NCI-H748 treated with DMSO at 0.1 percent for 48 hours (cell line): ENCODE measurements around the gene HPSE2.
"Not testable (repeated sequence)": the region's sequence is repeated elsewhere in the genome, so short reads cannot be mapped to it uniquely, and the experiment has no call there.

Source experiments
- DNase-seq: peaks from one replicate; lab custom pipeline; 2025; lab: John Stamatoyannopoulos, UW

Gene HPSE2

DNA sequence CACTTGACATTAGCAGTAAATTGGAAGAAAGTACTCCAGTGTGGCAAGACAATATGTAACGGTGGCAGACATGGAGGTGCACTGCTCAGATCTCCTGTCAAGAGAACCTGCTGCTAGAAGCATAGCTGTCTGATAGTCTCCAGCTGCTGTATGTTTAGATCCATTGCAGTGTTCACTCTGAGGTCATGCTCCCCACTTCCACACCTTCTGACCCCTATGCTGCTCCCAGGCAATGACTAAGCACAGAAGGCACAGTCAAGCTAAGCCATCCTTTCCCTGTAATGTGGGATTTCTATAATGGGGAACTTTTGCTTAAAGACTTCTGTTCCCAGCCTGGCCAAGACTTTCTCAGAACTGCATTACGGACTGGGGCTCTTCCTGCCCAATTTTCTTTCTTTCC lies 315.8 kb downstream of the HPSE2 start:
- DNase-seq, result no peak

DNA sequence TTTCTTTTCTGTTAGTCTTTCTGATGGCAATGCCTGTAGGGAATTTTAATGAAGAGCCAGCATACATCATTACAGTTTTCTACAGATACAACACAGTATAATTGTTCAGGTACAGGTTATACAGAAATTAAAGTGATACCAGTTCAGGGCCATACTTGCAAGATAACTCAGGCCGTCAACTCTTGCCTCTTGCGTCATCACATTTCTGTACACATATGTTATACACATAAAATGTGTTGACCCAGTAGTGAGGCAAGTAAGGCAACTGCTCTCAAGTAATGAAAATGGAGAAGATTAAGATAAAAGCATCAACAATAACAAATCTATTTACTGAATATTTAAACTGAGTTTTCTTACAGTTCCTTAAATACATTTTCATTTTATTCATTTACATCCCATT lies 317.8 kb downstream of the HPSE2 start:
- no peak for DNase-seq

DNA sequence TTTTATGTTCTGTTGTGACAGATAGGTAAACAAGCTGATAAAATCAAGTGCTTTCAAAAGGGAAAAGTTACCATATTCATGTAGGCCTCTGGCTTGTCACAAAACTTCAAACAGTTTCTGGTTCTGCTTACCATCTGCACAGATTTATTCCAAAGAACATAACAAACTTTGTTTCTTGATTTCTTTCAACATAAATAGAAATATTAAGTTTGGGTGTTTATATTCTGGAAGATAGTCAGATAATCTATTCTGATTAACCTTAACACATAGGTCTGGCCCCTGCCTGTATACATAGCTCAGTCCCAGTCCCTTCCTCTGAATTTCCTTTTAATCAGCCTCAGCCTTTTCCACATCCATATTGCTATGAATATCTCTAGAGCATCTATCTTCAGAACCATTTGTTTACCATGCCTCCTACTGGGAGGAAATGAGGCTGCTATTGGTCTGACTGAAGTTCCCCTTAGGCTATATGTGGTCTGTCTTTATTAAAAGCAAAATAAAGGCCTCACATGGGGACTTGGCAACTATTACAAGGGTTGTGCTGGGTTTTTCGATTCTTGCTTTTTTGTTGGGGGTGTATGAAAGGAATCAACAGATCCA lies 319.0 kb downstream of the HPSE2 start:
- DNase-seq, result no peak

DNA sequence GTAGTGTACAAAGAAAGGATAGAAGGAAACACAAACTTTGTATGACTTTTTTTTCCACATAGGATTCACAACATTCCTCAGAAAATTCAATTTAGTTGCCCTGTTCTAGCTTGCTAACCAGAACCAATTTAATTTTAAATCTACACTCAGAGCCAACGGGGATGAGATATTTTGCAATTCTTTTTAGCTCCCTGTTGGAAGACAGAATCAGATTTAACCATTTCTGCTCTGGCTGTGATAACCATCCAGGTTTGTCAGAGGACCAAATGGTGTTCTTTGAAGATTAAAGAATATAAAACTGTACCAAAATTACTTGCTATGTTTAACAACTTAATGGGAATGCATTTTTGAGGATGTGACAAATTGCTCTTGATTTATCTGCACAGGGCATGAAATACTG lies 319.7 kb downstream of the HPSE2 start:
- DNase-seq, result no peak

DNA sequence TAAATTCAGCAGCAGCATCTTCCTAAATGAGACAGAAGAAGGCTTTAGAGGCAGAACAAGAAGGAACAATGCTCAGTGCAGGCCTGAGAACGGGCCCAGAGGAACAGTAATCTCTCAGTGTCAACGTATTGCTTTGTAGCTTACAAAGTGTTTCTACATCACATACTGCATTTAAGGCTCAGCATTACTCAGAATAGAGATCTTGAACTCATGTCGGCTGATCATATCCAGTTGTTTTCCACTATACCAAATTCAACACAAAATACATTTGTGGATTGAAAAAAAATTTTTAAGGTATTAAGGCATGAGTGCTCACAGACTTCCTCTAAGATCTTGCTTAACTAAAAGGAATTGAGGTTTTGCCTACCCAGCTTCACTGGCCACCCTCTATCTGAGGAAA lies 325.1 kb downstream of the HPSE2 start:
- DNase-seq, result no peak

DNA sequence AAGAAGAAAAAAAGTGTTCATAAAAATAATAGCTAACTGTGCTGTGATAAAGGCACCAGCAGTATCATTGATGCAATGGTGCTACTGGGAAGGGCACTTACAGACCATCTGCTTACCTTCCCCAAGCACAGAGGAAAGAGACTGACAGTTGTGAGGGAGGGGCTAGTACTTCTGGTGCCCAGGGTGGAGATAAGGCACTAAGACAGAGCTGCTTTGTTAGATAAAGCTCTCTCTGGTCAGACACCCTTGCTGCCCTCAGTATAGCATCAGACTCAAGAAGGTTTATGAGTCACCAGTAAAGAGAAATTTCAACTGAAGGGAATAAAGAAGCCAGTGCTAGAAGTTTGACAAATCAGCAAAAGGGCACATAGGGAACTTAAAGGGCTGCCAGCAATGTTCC lies 325.6 kb downstream of the HPSE2 start:
- no peak for DNase-seq

DNA sequence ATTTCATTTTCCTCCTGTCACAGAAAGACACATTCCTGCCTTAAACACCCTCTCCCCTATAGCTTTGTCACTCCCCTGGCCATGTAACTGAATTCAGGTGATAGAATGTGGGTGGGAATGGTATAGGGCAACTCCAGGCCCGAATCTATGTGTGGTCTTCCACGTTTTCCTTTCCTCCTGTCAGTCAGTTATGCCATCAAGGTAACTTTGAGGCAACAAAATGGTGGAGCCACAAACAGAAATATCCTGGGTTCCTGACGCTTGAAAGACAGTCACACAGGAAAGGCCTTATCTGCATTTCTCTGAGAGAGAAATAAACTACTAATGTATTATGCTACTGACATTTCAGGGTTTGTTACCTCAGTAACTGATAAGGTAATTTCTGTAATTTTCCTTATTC lies 326.8 kb downstream of the HPSE2 start:
- no peak for DNase-seq

DNA sequence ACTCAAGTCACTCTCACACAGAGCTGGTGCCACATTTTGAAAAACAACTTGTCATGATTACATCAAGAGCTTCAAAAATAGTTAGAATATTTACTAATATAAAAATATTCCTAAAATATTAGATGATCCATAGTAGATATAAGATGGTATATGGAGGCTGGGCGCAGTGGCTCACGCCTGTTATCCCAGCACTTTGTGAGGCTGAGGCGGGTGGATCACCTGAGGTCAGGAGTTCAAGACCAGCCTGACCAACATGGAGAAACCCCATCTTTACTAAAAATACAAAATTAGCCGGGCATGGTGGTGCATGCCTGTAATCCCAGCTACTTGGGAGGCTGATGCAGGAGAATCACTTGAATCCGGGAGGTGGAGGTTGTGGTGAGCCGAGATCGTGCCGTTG lies 327.4 kb downstream of the HPSE2 start:
- DNase-seq, result not testable (repeated sequence)

DNA sequence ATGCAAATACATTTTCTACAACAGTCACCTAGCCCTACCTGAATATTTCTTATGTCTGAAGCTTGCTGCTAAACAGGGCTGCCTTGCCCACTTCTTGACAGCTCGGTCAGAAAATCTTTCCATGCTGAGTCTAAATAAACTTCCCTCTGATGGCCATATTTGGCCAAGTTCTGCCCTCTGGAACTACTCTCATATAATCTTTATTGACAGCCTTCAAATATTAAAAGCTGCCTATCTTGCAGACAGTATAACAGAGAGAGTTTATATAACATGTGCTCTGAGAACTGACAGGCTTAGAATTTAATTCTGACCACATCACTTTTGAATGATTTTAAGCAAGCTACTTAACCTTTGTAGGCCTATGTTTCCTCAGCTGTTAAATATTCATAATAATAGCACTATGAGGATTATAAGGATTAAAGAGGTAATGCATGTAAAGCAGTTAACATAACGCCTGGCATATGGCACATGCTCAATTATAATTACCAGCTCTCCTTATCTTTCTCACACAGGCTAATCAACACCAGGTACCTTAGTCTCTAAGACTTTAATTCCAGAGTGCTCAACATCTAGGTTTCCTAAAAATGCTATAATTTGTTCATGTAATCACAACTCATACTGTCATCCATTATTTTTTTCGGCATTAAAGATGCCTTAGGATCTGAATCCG lies 334.1 kb downstream of the HPSE2 start:
- no peak for DNase-seq

DNA sequence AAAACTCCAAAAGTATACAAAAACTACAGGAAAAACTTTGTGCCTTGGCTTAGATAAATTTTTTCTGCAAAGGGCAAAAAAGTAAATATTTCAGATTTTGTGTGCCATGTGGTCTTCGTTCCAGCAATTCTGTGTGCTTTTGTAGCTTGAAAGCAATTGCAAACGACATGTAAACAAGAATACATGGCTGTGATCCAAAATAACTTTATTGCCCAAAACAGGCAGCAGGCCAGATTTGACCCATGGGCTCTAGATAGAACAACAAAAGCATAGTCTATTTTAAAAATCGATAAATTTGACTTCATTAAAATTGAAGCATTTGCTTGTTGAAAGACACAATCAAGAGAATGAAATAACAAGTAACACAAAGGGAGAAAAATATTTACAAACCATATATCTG lies 336.6 kb downstream of the HPSE2 start:
- no peak for DNase-seq

DNA sequence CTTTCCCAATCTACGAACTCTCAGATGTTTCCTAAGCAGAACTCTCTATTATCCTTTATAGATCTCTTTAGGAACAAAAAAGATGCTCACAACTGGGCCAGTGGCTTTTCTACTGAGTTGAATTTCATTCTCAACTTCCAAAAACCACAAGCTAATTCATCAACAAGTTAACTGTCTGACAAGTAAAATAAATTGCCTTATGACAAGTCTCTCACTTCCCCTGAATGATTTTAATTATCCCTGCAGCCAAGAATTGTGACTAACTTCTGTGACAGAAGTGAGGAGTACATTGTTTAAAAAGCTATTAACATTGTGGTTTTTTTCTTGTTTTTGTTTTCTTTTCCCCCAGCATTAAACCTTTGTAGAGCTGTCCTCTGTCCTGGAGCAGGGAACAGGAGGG lies 343.1 kb downstream of the HPSE2 start:
- DNase-seq, result no peak

DNA sequence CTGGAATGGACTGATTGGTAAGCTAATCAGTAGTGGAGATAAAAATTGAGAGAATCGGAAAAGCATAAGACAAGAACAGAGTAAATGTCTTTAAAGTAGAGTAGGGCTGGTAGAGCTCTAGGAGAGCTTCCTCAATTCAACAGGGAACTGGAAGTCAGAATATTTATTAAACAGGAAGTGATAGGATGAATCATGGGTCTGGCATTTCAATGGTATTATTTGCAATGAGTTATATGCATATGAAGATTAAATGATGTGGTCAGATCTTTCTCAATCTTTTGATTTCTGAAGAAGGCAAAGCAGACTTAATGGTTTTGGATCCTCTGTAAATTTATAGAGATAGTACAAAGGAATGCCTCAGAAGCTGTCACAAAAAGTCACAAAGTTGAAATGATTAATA lies 349.0 kb downstream of the HPSE2 start:
- no peak for DNase-seq

DNA sequence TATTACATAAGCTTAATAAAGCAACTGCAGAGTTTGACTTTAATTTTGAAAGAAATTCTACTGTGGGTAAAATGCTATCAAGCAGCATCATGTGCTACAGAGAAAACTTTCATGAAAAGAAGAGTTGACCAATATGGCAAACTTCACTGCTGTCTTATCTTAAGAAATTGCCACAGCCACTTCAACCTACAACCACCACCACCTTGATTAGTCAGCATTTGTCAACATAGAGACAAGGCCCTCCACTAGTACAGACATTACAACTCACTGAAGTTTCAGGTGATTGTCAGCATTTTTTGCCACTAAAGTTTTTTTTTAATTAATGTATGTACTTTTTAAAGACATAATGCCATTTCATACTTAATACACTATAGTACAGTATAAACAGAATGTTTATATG lies 350.3 kb downstream of the HPSE2 start:
- DNase-seq, result no peak

DNA sequence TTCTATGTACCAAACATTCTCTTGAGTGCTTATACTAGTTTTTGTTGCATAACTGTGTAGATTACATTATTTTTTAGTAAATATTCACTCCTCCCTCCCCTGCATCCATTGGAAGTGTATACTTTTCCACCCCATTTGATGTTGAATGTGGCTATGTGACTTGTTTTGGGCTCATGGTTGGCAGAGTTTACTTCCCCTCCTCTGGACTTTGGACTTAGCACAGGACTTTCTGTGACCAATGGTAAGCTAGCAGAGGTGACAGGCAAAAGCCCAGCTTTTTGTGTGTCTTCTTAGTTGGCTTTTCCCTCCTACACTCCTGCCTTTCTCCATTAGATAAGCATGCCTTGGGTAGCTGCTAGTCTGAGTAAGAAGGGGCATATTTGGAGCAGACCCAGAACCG lies 353.9 kb downstream of the HPSE2 start:
- no peak for DNase-seq

DNA sequence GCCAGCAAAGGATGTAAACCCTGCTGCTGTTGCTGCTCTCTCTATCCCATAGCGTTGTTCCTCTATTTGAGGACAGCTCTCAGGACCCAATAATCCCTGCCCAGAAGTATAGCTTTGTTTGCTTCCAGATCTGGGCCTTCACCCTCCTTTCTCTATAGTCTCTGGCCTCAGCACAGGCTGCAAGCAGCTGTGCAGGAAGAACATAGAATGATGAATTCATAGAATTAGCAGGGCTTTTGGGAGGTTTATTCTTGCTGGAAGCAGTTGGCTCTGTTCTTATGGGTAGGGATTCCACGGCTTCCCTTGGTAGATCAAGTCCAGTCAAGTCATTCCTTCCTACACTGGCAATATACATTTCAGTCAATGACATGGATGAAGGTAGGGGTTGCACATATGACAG lies 354.7 kb downstream of the HPSE2 start:
- DNase-seq, result no peak

DNA sequence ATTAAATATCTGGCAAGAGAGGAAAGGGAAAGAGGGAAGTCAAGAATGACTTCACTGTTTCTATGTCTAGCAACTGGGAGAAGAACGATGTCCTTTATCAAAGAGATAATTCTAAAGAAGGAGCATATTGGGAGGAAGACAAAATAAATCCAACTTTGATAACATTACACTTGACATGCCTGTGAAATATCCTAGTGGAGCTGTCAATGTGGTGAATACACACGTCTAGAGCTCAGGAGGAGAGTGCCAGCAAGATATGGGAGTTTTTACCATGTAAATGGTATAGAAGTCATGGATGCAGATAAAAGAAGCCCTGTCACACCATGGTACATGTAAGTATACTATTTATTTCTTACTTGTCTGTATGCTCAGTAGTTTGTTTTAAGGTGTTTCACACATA lies 356.7 kb downstream of the HPSE2 start:
- DNase-seq, result no peak

DNA sequence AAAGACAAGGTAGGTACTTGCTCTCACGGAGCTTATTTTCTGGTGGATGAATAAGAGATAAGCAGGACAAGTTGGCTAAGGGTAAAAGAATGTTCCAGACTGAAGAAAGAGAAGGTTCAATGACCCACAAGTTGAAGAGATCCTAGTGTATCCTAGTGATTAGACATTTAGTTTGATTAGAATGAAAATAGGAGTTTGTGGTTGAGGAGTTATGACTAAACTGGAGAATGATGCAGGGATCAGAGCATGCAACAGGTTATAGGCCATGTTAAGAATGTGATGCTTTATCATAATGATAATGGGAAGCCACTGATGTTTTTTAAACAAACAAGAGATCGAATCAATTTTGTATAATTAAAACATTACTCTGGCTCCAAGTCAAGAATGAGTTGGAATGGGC lies 357.2 kb downstream of the HPSE2 start:
- DNase-seq, result no peak

DNA sequence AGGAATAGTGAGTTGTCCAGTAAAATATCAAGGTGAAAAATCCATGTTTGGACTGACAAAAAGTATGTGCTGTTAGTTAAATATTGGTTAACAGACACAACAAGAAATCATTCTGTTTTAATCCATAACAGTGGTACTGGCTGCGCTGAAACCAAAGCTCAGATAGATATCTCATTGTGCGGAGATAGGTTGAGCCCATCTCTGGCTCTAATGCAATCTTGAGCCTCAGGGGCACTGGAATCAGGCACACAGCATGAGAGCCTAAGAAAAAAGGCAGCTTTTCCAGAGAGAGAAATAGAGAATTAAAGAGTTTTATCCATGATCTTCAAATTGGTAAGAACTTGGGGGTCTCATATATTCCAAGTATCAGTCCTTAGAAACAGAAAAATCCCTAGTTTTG lies 373.7 kb downstream of the HPSE2 start:
- DNase-seq, result no peak

DNA sequence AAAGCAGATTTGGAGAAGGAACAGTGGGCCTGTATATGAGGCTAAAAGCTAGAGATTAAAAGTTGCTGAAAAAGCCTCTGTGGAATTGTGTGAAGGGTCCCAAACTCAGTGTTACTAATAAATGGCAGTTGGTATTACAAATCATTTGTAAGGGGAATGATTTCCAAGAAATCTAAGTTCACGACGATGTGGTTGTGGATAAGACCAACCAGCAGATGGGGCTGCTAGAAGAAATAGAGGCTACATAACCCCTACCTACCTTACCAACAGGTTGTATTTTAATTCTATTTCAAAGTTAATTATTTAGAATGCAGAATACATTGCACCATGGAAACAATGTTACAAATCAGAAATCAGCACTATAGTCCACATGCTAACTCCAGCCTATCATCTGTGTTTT lies 377.1 kb downstream of the HPSE2 start:
- no peak for DNase-seq

DNA sequence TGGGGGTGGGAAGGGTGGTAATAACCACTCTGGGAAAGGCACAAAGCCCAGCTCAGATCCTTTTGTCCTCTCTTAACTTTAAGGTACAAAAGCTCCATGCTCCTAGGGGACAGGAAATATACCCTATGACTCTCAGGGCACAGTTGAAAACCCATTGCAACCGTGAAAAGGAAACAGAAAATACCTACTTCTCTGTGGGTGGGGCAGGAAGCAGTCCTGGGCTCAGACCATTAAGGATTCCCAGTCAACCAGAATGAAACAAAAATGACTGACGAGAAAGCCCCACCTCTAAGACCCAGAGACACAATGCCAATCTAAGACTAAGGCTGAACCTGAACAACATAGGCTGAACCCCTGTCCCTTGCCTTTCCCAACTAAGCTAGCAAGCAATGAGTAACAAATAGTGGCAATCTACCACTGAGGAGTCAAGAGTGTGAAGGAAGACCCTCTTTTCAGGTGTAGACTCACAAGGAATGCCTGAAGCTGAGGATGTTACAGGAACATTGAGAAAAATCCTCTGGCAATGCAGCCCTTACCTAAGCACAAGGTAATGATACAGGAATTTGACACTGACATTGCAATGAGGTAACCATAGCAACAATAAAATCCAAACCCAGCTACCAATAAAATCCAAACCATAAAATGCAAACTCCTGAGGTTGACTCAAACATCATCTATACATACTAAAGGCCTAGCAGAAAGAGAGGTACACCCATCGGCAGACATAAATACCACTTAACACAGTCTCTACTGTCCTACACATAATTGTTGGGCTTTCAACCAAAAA lies 380.1 kb downstream of the HPSE2 start:
- DNase-seq, result no peak

DNA sequence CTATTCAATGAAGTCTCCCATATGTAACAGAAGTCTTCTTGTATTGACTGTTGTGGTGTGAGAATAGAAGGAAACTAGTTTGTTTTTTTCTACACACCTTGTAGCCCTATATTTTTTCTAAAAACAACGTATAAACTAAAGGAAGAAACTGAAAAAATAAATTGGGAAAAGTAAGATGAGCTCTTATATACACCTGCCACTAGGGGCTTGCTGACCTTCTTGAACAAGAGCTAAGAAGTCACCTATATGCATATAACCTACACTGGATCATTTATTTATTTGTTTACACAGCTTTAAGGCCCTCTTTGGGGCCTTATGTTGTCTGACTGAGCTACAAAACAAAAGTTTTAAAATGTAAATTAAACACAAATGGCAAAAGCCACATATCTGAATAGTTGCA lies 383.0 kb downstream of the HPSE2 start:
- DNase-seq, result no peak

DNA sequence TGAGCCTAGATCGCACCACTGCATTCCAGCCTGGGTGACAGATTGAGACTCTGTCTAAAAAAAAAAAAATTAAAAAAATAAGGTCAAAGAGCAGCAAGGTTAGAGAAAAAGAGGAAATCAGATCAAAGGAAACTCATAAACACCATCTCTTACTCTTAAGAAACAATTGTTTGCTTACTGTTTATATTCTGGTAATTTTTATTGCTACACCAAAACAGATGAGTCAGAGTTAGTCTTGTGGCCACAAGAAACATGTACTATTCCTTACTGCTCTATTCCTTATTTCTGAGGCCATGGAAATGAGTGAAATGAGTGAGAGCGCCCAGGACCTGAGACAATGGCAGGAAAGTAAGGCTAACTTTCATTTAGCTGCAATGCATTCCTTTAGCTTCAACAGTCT lies 387.3 kb downstream of the HPSE2 start:
- no peak for DNase-seq

DNA sequence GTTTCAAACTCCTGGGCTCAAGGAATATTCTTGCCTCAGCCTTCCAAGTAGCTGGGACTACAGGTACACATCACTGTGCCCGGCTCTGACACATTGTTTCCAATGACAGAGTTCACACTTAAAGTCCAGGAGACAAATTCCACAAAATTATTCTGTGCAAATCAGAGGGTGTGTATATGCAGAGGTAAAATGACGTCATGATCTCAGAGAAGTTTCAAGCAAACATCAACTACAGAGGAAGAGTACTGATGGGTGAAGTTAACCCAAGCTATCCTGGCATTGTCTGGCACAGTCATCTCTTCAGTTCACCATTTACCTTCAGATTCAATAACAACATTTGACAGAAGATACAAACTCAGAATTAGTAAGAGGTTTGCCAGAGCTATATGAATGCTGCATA lies 388.9 kb downstream of the HPSE2 start:
- DNase-seq, result no peak

DNA sequence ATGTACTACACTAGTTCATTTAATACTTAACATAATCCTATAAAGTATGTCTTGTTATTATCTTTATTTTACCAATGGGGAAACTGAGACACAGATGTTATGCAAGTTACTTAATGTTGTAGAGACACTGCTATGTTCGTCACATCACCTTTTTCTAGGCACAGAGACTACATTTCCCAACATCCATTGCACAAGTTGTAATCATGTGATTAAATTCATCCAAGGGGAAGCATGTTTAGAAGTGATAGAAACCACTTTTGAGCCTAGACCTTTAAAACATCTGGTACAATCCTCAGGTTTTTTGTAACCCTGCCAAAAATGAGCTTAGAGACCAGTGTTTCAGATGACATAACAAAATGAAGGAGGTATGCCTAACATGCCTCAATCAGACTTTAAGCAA lies 402.1 kb downstream of the HPSE2 start:
- DNase-seq, result no peak
